Heart right ventricle (tissue), 16 donors: ENCODE measurements around the gene ZNF593OS. TPM values are rescaled to one million over a fixed set of nuclear protein-coding genes. Genes with fewer than 3 reads are reported as not detected.

ENCODE experiments used
- ATAC-seq, 8 donors: fragments of 200-7000 bp; cut with Tn5 transposase; one replicate each; pipeline ENCODE4 v1.9.1; 2020; ENCODE audit warnings: mild to moderate bottlenecking in 8 of 8, moderate library complexity in 8 of 8, moderate number of reproducible peaks in 1 of 8
- DNase-seq, 2 donors: peaks; one replicate each; pipeline ENCODE4 v3.0.0-alpha.2; 2020
- H3K27ac ChIP-seq, 10 donors: fragments of 200-600 bp; sonication (generic) in 2 of 10; one replicate each; pipeline versions ENCODE4 v1.5.0 to v1.8.0; 2020 to 2022; ENCODE audit warnings: mild to moderate bottlenecking in 3 of 10
- H3K27me3 ChIP-seq, 7 donors: fragments of 200-600 bp; one replicate each; pipeline ENCODE4 v1.8.0; 2021 to 2022; ENCODE audit warnings: mild to moderate bottlenecking in 2 of 7
- H3K36me3 ChIP-seq, 9 donors: fragments of 200-600 bp; sonication (generic) in 1 of 9; one replicate each; pipeline versions ENCODE4 v1.5.0 to v1.8.0; 2020 to 2022; ENCODE audit warnings: mild to moderate bottlenecking in 2 of 9
- H3K4me1 ChIP-seq, 9 donors: fragments of 200-600 bp; sonication (generic) in 1 of 9; one replicate each; pipeline versions ENCODE4 v1.5.0 to v1.8.0; 2020 to 2022; ENCODE audit warnings: mild to moderate bottlenecking in 4 of 9
- H3K4me3 ChIP-seq, 10 donors: fragments of 200-600 bp; sonication (generic) in 2 of 10; one replicate each; pipeline versions ENCODE4 v1.5.0 to v1.8.0; 2020 to 2022; ENCODE audit warnings: mild to moderate bottlenecking in 7 of 10, moderate library complexity in 2 of 10
- H3K9me3 ChIP-seq, 11 donors: fragments of 200-600 bp in 10 of 11; sonication (generic) in 2 of 11; one replicate each; pipeline versions ENCODE4 v1.5.0 to v1.8.0; 2013 to 2022; ENCODE audit warnings: mild to moderate bottlenecking in 2 of 11, control low read depth in 1 of 11, moderate library complexity in 1 of 11
- CTCF ChIP-seq, 9 donors: fragments of 200-600 bp; sonication (generic) in 2 of 9; IDR thresholded peaks; one replicate each; pipeline versions ENCODE4 v1.5.0 to v1.8.0; 2021 to 2022; ENCODE audit warnings: antibody characterized with exemption in 9 of 9, mild to moderate bottlenecking in 5 of 9, moderate library complexity in 1 of 9
- WGBS, 2 donors: extraction: QIAGEN DNeasy Blood & Tissue Kit; methylation state at CpG; one replicate each; pipeline ENCODE4 v1.1.7; 2013; ENCODE audit warnings: inconsistent platforms in 1 of 2; 5-methylcytosine and 5-hydroxymethylcytosine counted together
- intact Hi-C, 10 donors: fragments of 100-400 bp; cut with DNase I; formaldehyde crosslinking; loops; one replicate each; pipeline versions ENCODE4 v1.11.1 to v1.14.2; 2022
- polyA plus RNA-seq, 2 donors: library from polyadenylated mRNA; stranded (reverse); fragments of 200-250 nt; gene quantifications; one replicate each; pipeline ENCODE4 v1.2.3, GENCODE V29; 2013
- total RNA-seq, 10 donors: library from RNA; stranded (reverse); fragmentation: NEBNext Ultra II Directional in 3 of 10; extraction: Animal tissue kit (Norgen Biotek cat#: 25700) in 3 of 10; gene quantifications; one replicate each; pipeline versions ENCODE4 v1.2.1 to v1.2.4, GENCODE V29; 2021 to 2023
- donor health status: Arrhythmogenic right ventricular cardiomyopathy.
- donor health status: ischemic (EF 13 %, LVEDD 7.1; RV severe dilation, severe dysfunction).
- donor health status: healthy with polysubstance abuse.
- donor health status: DM: no; HTN: yes; CAD: no.
- donor health status: DM: no; HTN: no; CAD: no.
- donor health status: ischemic (EF 25% LVEDD 6.9; RV normal size, moderate dysfunction).
- donor health status: ischemic (EF 25% LVEDD 5.7; RV mildly dilated, moderate dysfunction).
- donor health status: healthy.
- donor health status: DM: yes; HTN: yes; CAD: no.
- donor health status: Ischemic cardiomyopathy.
- donor health status: ischemic (EF 35%, LVEDD 5.7; RV mildly dilated, moderate dysfunction).
- donor health status: nonischemic (EF 11% LVEDD 7.7; RV severe dilation, severe dysfunction).
- donor health status: DM: yes; HTN: yes; CAD: no.
- donor health status: PGD.
- donor health status: ischemic (EF 29% LVEDD 5.4; RV normal size, mild dysfunction).
- donor health status: nonischemic (EF 23%, LVEDD 6.1; RV moderate dilation, normal function).

The ZNF593OS gene
- total and polyA plus RNA-seq, 12 donors: 0.46 TPM; not detected in 11

DNA sequence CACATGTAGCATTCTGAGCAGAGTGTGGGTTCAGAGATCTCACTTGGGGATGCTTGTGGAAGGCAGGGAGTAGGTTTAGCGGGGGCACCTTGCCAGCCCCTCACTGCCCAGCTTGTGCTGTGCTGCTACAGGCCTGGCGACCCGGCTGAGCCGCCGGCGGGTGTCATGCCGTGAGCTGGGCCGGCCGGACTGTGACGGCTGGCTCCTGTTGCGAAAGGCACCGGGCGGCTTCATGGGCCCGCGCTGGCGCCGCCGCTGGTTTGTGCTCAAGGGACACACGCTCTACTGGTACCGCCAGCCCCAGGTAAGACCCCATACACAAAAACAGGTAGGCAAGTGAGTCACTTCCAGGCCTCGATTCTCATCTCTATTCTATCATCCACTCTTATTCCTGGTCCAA is 13.3 kb upstream of the ZNF593OS start:
- Histone ChIP-seq H3K4me3 (no peak overlapping the region), H3K27me3 (no peaks in the 10 kb centered on the region), H3K9me3 (no peaks in the 10 kb centered on the region), H3K4me1 (peaks cover 0 to 8% (median 0%) of the 10 kb centered on the region in 9 donors), H3K27ac (no peak overlapping the region), H3K36me3 (no peaks in the 10 kb centered on the region)
- 93 to 95% methylated on average over 21 of the region's 21 CpGs for WGBS, 2 donors
- no peak for ATAC-seq
- TF ChIP-seq CTCF (IDR thresholded peaks at IDR 0.05): no peak
- no peak for DNase-seq
- intact Hi-C loops: loop anchor here in 1 of 10 donors (10.0 kb wide), 1 partner anchor 140 kb away; no protein-coding TSS in a partner anchor

DNA sequence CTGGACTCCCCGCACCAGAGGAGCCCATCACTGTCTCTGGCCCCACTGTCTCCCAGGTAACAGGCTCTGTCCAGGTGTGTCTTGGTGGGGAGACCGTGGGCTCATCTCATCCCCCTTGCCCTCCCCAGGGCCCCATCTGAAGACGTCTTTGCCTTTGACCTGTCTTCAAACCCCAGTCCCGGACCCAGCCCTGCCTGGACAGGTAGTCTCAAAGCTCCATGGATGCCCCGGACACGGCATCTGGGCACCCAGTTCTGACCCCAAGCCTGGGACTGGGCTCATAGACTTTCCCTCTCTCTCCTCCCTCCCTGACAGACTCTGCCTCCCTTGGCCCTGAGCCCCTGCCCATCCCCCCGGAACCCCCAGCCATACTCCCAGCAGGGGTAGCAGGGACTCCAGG is 12.5 kb upstream of the ZNF593OS start:
- Histone ChIP-seq H3K4me1 (peaks cover 0 to 8% (median 0%) of the 10 kb centered on the region in 9 donors), H3K36me3 (no peaks in the 10 kb centered on the region), H3K4me3 (no peak overlapping the region), H3K27ac (no peak overlapping the region), H3K27me3 (no peaks in the 10 kb centered on the region), H3K9me3 (no peaks in the 10 kb centered on the region)
- no peak for ATAC-seq
- DNase-seq: no peak
- no peak for TF ChIP-seq CTCF (IDR thresholded peaks at IDR 0.05)
- intact Hi-C loops: loop anchor here in 1 of 10 donors (10.0 kb wide), 1 partner anchor 141 kb away; no protein-coding TSS in a partner anchor
- 89 to 91% methylated on average over 7 of the region's 7 CpGs for WGBS, 2 donors

- WGBS, 2 donors: 78 to 87% methylated on average over 7 of the region's 7 CpGs
- H3K27ac ChIP-seq: no peak overlapping the region
- H3K4me1 ChIP-seq: peaks cover 0 to 8% (median 0%) of the 10 kb centered on the region in 9 donors
- TF ChIP-seq CTCF (IDR thresholded peaks at IDR 0.05): no peak
- H3K27me3 ChIP-seq: no peaks in the 10 kb centered on the region
- H3K36me3 ChIP-seq: no peaks in the 10 kb centered on the region
- intact Hi-C loops: loop anchor here in 1 of 10 donors (10.0 kb wide), 1 partner anchor 142 kb away; no protein-coding TSS in a partner anchor
- ATAC-seq (peak in 1 of 8 donors; percentile 12), DNase-seq (no peak)
- H3K9me3 ChIP-seq: no peaks in the 10 kb centered on the region
- no peak overlapping the region for H3K4me3 ChIP-seq
Measured at GRCh38 chr1:26182383-26182696, 10.7 kb upstream of the ZNF593OS start.

DNA sequence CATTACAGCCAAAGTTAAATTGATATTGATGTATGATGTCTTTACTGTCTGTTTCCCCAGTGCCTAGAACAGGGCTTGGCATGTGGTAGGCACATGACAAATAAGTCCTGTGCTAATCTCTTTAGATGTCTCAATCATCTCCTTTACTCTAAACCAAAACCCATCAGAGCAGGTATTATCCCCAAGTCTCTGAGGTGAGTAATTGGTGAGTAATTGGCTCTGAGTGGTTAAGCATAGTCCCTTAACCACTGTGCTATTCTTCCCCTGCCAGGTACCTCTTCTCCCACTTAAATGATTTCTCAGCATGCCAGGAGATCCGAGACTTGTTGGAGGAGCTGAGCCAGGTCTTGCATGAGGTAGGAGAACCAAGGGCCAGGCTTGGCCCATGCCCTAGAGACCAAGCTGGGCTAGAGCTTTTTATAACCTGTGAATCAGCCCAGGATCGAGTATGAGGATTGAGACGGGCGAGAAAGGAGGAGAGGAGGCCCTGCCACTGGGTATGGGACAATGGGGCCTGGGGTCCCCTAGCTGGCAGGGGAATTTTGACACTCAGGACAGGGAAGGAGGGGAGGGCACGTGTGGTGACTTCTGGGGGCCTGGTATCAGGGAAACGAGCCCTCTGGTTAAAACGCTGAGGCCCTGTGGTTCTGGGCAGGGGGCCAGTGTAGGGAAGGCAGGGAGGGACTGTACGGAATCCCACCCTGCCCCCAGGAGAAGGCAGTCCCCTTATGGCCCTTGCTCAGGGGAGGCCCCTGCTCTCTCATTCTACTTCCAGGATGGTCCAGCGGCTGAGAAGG is 10.2 kb upstream of the ZNF593OS start:
- 61 to 67% methylated on average over 9 of the region's 9 CpGs for WGBS, 2 donors
- Histone ChIP-seq H3K4me3 (no peak overlapping the region), H3K27me3 (no peaks in the 10 kb centered on the region), H3K36me3 (no peaks in the 10 kb centered on the region), H3K27ac (no peak overlapping the region), H3K9me3 (no peaks in the 10 kb centered on the region), H3K4me1 (peaks cover 0 to 8% (median 0%) of the 10 kb centered on the region in 9 donors)
- intact Hi-C loops: loop anchor here in 1 of 10 donors (10.0 kb wide), 1 partner anchor 143 kb away; no protein-coding TSS in a partner anchor
- ATAC-seq (peak in 5 of 8 donors; percentile 30 to 75 (median 63)), DNase-seq (no peak)
- no peak for TF ChIP-seq CTCF (IDR thresholded peaks at IDR 0.05)
